ENCODE measurements around the gene TTLL7. TPM values are rescaled to one million over a fixed set of nuclear protein-coding genes. Genes with fewer than 3 reads are reported as not detected.
A peak's percentile ranks its signal among the peaks of the same experiment; 100 is the strongest.
"Not testable (repeated sequence)": the region's sequence is repeated elsewhere in the genome, so short reads cannot be mapped to it uniquely, and the experiment has no call there.

Gene TTLL7
- total and polyA plus RNA-seq, 8 donors, result 1.4 to 50.8 (median 8.5) TPM

- Histone ChIP-seq H3K36me3 (peaks cover 13 to 39% (median 27%) of the 10 kb centered on the region in 4 donors), H3K27ac (no peak overlapping the region), H3K27me3 (no peaks in the 10 kb centered on the region), H3K4me1 (no peaks in the 10 kb centered on the region), H3K4me3 (no peak overlapping the region), H3K9me3 (no peaks in the 10 kb centered on the region)
- WGBS, 5 donors, result 76 to 98% (median 92%) methylated on average over 2 of the region's 2 CpGs
- no peak for TF ChIP-seq POLR2A (IDR thresholded peaks at IDR 0.05)
- DNase-seq, result no peak
- intact Hi-C loops (cut with DNase I; ENCODE audit: low total_unique reads), result no loop called here
These were observed 80.1 kb downstream of the TTLL7 start for GRCh38 chr1:83918688-83919285.

- no peak overlapping the region for H3K4me3 ChIP-seq
- 87 to 95% (median 94%) methylated on average over 1 of the region's 1 CpG for WGBS, 5 donors
These were observed 81.0 kb downstream of the TTLL7 start for GRCh38 chr1:83917959-83918358.

GRCh38 chr1:83916094-83916493 is 82.8 kb downstream of the TTLL7 start:
- H3K9me3 ChIP-seq; H3K27ac ChIP-seq; DNase-seq; H3K4me1 ChIP-seq; H3K4me3 ChIP-seq; intact Hi-C loops (cut with DNase I; ENCODE audit: low total_unique reads); H3K27me3 ChIP-seq: not testable (repeated sequence)
- peaks cover 13 to 39% (median 27%) of the 10 kb centered on the region in 4 donors for H3K36me3 ChIP-seq
- 75 to 100% (median 93%) methylated on average over 1 of the region's 1 CpG; no CpG with 5 or more reads in 1 of the 5 donors for WGBS, 5 donors

More at GRCh38 chr1:83917959-83918358, 81.0 kb downstream of the TTLL7 start:
- DNase-seq, result no peak
- no peaks in the 10 kb centered on the region for H3K27me3 ChIP-seq
- TF ChIP-seq EP300 (IDR thresholded peaks at IDR 0.05) (no peak), POLR2A (IDR thresholded peaks at IDR 0.05) (no peak), CTCF (IDR thresholded peaks at IDR 0.05) (no peak), POLR2AphosphoS5 (IDR thresholded peaks at IDR 0.05) (no peak)
- H3K36me3 ChIP-seq, result peaks cover 13 to 39% (median 27%) of the 10 kb centered on the region in 4 donors
- intact Hi-C loops (cut with DNase I; ENCODE audit: low total_unique reads), result no loop called here
- no peaks in the 10 kb centered on the region for H3K4me1 ChIP-seq
- no peak overlapping the region for H3K27ac ChIP-seq
- H3K9me3 ChIP-seq, result no peaks in the 10 kb centered on the region

GRCh38 chr1:83912876-83913275 is 86.1 kb downstream of the TTLL7 start:
- no peak for DNase-seq
- TF ChIP-seq CTCF (IDR thresholded peaks at IDR 0.05) (no peak), EP300 (IDR thresholded peaks at IDR 0.05) (no peak), POLR2AphosphoS5 (IDR thresholded peaks at IDR 0.05) (no peak), POLR2A (IDR thresholded peaks at IDR 0.05) (no peak)
- Histone ChIP-seq H3K4me1 (peaks cover 0 to 9% (median 0%) of the 10 kb centered on the region in 4 donors), H3K27ac (no peak overlapping the region), H3K36me3 (peaks cover 0 to 12% (median 2%) of the 10 kb centered on the region in 4 donors), H3K9me3 (no peaks in the 10 kb centered on the region), H3K27me3 (no peaks in the 10 kb centered on the region), H3K4me3 (no peak overlapping the region)
- intact Hi-C loops (cut with DNase I; ENCODE audit: low total_unique reads), result no loop called here
- 49 to 62% (median 55%) methylated on average over 2 of the region's 2 CpGs for WGBS, 5 donors

GRCh38 chr1:83910461-83910860 is 88.5 kb downstream of the TTLL7 start:
- no peaks in the 10 kb centered on the region for H3K9me3 ChIP-seq
- 47 to 62% (median 61%) methylated on average over 3 of the region's 3 CpGs for WGBS, 5 donors
- intact Hi-C loops (cut with DNase I; ENCODE audit: low total_unique reads), result no loop called here
- no peak overlapping the region for H3K27ac ChIP-seq
- peak in 1 of 2 donors; percentile 50 for DNase-seq
- peaks cover 0 to 7% (median 3%) of the 10 kb centered on the region in 4 donors for H3K36me3 ChIP-seq
- peaks cover 0 to 9% (median 0%) of the 10 kb centered on the region in 4 donors for H3K4me1 ChIP-seq
- no peaks in the 10 kb centered on the region for H3K27me3 ChIP-seq
- no peak for TF ChIP-seq CTCF (IDR thresholded peaks at IDR 0.05)
- no peak for TF ChIP-seq POLR2A (IDR thresholded peaks at IDR 0.05)
- no peak for TF ChIP-seq POLR2AphosphoS5 (IDR thresholded peaks at IDR 0.05)
- no peak for TF ChIP-seq EP300 (IDR thresholded peaks at IDR 0.05)
- no peak overlapping the region for H3K4me3 ChIP-seq
